NCI-H146 treated with DMSO at 0.1 percent for 48 hours (cell line): ENCODE results near the gene ARHGAP45.
A peak's percentile ranks its signal among the peaks of the same experiment; 100 is the strongest.

Experiments
- DNase-seq: peaks from one replicate; lab custom pipeline; 2025; ENCODE audit not compliant: unreplicated experiment; lab: John Stamatoyannopoulos, UW

ARHGAP45 gene

GRCh38 chr19:1070576-1070930 lies 3.6 kb downstream of the ARHGAP45 start:
- DNase-seq = no peak

DNA sequence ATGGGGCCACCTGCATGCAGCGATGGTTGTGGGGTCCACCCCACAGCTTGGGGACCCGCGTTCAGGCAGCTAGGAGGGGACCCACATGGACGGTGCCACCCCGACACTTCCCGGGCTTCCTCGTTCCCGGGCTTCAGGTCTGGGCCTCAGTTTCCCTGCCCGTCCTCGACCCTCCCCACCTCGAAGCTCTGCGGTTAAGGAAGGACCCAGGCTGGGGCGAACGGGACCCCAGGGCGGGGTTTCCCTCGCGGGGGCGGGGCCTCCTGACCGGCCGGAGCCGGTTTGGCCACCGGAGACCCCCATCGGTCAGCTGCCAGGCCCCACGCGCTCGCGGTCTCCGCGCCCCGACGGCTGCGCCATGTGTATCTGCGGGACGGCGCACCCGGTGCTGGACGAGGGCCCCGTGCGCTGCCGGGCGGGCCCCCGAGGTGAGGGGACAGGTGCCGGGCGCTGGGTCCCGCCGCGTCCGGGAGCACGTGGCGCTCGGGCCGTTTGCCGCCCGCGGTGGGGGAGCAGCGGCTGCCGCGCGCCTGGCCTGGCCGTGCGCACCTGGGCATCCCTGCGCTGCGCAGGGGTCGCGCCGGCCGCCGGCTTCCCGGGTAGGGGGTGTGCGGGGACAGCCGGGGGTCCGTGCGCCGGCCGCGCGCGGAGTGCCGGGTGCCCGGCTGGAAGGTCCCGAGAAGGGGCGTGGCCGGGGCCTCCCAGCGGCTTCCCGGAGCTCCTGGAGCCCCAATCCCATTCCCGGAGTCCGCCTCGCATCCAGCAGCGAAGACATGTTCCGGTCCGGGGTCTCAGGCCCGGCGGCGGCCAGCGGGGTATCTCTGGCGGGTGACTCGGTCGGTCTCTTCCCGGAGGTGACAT lies 4.2 kb downstream of the ARHGAP45 start:
- DNase-seq = no peak

- no peak for DNase-seq
Measured at GRCh38 chr19:1072371-1073015, 5.5 kb downstream of the ARHGAP45 start.

- no peak for DNase-seq
Measured at GRCh38 chr19:1073063-1073955, 6.3 kb downstream of the ARHGAP45 start.

DNA sequence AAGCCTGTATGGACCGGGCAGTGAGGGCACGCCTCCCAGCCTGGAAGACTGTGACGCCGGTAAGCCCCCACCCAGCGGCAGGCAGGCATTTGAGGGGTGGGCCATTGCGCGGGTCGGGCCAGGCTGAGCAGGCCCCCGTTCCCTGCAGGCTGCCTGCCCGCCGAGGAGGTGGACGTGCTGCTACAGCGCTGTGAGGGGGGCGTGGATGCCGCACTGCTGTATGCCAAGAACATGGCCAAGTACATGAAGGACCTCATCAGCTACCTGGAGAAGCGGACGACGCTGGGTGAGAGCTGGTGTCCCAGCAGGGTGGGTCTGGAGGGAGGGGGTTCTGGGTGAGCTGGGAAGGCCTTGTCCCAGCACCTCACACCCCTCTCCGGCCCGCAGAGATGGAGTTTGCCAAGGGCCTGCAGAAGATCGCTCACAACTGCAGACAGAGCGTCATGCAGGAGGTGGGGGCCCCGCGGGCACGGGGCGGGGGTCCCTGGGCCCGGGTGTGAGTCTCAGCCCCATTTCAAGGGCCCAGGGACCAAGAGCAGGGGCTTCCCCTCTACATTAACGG lies 7.1 kb downstream of the ARHGAP45 start:
- DNase-seq = no peak

DNA sequence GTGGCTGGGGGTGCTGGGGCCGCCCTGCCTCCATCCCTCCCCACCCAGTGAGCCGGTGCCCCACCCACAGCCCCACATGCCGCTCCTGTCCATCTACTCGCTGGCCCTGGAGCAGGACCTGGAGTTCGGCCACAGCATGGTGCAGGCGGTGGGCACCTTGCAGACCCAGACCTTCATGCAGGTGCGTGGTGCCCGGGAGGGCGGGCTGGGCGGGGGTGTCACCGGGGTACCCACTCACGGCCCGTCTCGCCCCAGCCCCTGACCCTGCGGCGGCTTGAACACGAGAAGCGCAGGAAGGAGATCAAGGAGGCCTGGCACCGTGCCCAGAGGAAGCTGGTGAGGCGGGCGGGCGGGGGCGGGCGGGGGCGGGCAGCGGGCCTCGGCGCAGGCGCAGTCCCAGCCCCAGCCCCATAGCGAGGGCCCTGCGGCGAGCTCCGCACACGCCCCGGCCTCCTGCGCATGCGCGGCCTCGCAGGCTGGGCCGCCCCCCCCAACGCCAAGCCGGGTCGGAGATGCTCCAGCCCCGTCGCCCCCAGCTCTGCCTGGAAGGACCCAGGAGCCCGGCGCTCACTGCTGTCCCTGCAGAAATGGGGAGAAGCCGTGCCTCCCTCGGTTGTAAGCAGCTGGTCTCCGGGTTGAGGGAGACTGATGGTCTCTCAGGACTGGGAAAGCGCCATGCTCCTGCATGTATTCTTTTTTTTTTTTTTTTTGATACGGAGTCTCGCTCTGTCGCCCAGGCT lies 7.7 kb downstream of the ARHGAP45 start:
- DNase-seq = peak; percentile 62

- no peak for DNase-seq
Measured at GRCh38 chr19:1076046-1076386, 9.0 kb downstream of the ARHGAP45 start.

- DNase-seq = no peak
Measured at GRCh38 chr19:1076951-1077350, 10.0 kb downstream of the ARHGAP45 start.

DNA sequence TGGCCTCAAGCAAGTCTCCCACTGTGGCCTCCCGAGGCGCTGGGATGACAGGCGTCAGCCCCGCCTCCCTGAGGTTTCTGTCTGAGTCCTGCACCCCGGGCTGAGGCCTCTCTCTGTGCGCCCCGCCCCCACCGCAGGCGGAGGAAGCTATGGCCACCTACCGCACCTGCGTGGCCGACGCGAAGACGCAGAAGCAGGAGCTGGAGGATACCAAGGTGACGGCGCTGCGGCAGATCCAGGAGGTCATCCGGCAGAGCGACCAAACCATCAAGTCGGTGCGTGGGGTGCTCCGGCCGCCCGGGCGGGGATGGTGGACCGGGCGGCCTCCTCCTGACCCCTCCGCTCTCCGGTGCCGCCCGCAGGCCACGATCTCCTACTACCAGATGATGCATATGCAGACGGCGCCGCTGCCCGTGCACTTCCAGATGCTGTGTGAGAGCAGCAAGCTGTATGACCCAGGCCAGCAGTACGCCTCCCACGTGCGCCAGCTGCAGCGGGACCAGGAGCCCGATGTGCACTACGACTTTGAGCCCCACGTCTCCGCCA lies 12.7 kb downstream of the ARHGAP45 start:
- no peak for DNase-seq

GRCh38 chr19:1080360-1081161 lies 13.6 kb downstream of the ARHGAP45 start:
- no peak for DNase-seq

- no peak for DNase-seq
Measured at GRCh38 chr19:1081301-1082164, 14.6 kb downstream of the ARHGAP45 start.

DNA sequence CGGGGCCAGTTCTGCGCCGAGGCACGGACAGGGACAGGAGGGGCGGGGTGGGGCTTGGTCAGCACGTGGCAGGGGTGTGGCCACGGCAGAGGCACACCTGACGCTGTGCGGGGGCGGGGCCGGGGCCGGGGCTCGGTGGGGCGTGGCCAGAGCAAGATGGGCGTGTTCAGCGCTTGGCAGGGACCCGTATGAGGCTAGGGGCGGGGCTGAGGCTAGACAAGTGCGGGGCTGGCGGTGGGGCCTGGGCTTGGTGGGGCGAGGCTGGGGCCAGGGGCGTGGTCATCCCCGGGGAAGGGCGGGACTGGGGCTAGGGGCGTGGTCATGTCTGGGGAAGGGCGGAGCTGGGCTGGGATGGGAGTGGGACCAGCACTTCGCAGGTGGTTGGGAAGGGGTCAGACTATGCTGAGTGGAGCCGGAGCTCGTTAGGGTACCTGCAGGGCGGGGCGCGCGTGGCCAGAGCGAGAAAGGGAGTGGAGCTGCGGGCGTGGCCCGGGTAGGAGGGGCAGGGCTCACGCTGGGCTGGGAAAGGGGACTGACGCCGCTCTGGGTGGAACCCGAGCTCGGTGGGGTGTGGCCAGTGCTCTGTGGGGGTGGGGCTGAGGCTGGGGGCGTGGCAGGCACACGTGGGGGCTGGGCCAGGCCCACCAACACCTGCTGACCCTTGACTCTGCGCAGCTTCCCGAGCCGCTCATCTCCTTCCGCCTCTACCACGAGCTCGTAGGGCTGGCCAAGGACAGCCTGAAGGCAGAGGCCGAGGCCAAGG lies 15.4 kb downstream of the ARHGAP45 start:
- DNase-seq = peak; percentile 87

GRCh38 chr19:1082928-1083816 lies 16.2 kb downstream of the ARHGAP45 start:
- DNase-seq = no peak

DNA sequence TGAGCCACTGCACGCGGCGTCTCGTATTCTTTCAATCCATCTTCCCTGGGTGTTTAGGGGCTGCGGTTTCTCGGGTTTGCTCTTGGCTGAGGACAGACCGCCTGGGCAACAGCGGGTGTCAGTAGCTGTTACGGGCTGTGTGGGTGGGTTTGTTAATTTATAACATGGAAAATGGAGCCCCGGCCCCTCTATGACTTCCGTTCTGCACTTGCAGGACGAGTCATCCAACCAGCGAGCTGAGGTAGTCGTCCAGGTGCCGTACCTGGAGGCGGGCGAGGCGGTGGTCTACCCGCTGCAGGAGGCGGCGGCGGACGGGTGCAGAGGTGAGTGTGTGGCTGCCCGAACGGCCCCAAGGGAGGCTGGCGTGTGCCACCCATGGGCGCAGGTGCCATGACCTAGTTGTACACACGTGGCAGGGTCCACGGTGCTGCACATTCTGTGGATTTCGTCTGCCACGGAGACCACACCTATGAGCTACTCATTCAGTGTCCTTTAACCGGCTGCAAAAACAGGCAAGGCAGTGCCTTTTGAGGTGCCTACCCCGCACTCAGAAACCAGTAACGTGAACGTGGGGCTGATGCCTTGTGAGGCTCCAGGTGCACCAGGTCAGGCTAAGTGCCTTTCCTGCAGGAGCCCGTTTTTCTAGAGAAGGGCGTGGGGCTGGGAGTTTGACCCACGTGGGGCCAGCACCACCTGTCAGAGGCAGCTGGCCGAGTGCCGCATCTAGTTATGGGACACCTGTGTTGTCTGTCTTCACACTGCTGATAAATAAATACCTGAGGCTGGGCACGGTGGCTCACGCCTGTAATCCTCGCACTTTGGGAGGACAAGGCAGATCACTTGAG lies 17.3 kb downstream of the ARHGAP45 start:
- DNase-seq = no peak

DNA sequence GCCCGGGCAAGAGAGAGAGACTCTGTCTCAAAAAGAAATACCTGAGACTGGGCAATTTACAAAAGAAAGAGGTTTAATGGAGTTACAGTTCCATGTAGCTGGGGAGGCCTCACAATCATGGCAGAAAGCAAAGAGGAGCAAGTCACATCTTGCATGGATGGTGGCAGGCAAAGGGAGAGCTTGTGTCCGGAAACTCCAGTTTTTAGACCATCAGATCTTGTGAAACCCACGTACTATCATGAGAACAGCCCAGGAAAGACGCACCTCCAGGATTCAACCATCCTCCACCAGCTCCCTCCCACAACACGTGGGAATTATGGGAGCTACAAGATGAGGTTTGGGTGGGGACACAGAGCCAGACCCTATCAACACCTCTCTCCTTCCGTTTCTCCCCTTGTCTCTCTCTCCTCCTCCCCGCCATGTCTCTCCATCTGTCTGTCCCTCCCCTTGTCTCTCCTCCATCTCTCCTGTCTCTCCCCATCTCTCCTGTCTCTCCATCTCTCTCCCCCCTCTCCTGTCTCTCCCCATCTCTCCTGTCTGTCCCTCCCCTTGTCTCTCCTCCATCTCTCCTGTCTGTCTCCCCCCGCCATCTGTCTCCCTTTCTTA lies 18.2 kb downstream of the ARHGAP45 start:
- DNase-seq = no peak
